KBM-7 (cell line): ENCODE results near the gene ILDR2.

Source experiments
- DNase-seq: peaks from one replicate; pipeline ENCODE4 v3.0.0-alpha.2; 2015
- in situ Hi-C: fragments of 300-500 bp; cut with MboI; formaldehyde crosslinking; loops from 2 replicates; pipeline ENCODE4 v1.14.3; 2020; ENCODE audit warnings: low sequenced_read_pairs, low pct_unique_long_range_greater_than_20kb, mixed read lengths

Gene ILDR2, protein sequence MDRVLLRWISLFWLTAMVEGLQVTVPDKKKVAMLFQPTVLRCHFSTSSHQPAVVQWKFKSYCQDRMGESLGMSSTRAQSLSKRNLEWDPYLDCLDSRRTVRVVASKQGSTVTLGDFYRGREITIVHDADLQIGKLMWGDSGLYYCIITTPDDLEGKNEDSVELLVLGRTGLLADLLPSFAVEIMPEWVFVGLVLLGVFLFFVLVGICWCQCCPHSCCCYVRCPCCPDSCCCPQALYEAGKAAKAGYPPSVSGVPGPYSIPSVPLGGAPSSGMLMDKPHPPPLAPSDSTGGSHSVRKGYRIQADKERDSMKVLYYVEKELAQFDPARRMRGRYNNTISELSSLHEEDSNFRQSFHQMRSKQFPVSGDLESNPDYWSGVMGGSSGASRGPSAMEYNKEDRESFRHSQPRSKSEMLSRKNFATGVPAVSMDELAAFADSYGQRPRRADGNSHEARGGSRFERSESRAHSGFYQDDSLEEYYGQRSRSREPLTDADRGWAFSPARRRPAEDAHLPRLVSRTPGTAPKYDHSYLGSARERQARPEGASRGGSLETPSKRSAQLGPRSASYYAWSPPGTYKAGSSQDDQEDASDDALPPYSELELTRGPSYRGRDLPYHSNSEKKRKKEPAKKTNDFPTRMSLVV

GRCh38 chr1:166975361-166976129, at the start of gene ILDR2:
ILDR2 (minus strand) TSS chr1:166975540; CDS start chr1:166975268, 272 bp downstream.
- DNase-seq: peak; percentile 65
- in situ Hi-C loops: no loop called here

DNA sequence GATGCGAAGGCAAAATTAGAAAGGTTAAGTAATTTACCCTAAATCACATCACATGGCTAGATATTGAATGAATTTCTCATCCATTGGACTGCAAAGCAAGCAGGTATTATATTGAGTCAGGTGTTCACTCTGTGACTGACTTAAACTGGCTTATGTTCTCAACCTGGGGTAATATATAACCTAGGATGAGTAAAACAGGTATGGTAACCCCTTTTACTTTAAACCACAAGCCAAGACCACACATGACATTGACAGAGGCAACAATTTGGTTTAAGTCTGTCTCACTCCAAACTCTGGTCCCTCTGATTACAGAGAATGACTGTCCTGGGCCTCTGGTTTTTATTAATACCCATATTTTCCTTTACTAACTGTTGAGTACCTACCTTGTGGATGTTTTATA, 47.0 kb upstream of the ILDR2 start:
- DNase-seq: no peak
- in situ Hi-C loops: no loop called here

GRCh38 chr1:167016100-167016750, 40.9 kb upstream of the ILDR2 start:
- in situ Hi-C loops: no loop called here

DNA sequence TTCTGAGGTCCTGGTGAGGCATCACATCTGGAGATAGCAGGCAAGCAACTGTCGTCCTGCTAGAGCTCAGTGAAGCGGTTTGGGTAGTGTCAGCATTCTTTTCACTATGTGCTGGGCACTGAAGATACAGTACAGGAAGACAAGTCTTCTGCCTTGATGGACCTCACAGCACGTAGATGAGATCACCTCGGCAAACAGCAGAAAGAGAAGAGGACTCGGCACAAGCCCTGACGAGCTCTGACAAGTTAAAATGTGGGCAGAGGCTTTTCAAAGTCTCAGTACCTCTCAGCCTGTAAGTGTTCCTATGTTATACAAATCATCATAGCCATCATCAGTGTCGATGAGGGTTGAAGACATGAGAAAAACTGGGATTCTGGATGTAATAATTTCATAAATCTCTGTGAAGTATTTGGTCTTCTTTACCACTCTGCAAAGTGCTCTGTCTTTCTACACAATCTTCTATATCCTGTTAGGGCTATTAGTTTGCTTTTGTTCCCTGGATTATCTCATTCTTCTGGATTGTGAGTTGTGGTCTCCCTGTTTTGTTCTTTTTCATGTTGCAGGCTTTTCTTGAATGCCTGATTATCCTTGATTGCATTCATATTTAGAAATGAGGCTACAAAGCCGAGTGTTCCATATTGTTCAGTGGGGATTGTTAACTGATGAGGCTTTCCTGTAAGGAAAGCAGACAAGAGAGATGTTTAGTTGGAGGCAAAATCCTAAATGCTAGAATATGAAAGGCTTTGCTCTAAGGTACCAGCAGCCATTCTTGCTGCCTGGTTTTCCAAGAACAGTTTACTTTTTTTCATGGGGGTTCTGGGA, 38.0 kb upstream of the ILDR2 start:
- no peak for DNase-seq
- in situ Hi-C loops: no loop called here

More at GRCh38 chr1:167016100-167016750, 40.9 kb upstream of the ILDR2 start:
- peak; percentile 58 for DNase-seq

- in situ Hi-C loops: no loop called here
Observed at GRCh38 chr1:167012570-167012969, 37.2 kb upstream of the ILDR2 start.

GRCh38 chr1:167011560-167012191, 36.3 kb upstream of the ILDR2 start:
- no peak for DNase-seq
- in situ Hi-C loops: no loop called here

More at GRCh38 chr1:167012570-167012969, 37.2 kb upstream of the ILDR2 start:
- no peak for DNase-seq

DNA sequence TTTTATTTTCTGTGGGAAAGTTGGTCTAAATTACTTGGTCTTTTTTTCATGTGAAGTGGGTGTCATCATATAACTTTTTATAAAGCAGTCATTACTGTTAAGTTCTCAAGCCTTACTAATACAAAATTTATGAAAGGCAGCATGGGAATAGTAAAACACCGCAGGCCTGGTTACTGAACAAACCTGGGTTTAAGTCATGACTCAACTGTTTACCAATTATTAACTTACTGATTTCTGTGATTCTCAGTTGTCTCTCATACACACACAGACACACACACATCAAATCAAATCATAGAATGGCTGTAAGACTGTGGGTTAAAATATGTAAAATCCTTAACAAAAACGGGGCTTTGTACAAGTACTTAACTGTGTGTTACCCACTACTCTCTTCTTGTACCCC, 28.4 kb upstream of the ILDR2 start:
- no peak for DNase-seq
- in situ Hi-C loops: no loop called here

GRCh38 chr1:167002354-167002753, 27.0 kb upstream of the ILDR2 start:
- no peak for DNase-seq
- in situ Hi-C loops: no loop called here

DNA sequence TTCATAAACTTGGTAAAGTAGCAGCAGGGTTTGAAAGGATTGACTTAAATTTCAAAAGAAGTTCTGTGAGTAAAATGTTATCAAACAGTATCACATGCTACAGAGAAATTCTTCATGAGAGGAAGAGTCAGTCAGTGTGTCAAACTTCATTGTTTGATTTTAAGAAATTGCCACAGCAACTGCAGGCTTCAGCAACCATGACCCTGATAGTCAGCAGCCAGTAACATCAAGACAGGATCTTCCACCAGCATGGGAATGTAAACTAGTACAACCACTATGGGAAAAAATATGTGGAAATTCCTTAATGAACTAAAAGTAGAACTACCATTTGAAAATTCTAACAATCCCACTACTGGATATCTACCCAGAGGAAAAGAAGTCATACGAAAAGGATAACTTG, 25.2 kb upstream of the ILDR2 start:
- DNase-seq: no peak
- in situ Hi-C loops: no loop called here

- no peak for DNase-seq
- in situ Hi-C loops: no loop called here
Observed at GRCh38 chr1:166999500-167000055, 24.2 kb upstream of the ILDR2 start.

GRCh38 chr1:166999075-166999474, 23.7 kb upstream of the ILDR2 start:
- in situ Hi-C loops: no loop called here
- DNase-seq: no peak

DNA sequence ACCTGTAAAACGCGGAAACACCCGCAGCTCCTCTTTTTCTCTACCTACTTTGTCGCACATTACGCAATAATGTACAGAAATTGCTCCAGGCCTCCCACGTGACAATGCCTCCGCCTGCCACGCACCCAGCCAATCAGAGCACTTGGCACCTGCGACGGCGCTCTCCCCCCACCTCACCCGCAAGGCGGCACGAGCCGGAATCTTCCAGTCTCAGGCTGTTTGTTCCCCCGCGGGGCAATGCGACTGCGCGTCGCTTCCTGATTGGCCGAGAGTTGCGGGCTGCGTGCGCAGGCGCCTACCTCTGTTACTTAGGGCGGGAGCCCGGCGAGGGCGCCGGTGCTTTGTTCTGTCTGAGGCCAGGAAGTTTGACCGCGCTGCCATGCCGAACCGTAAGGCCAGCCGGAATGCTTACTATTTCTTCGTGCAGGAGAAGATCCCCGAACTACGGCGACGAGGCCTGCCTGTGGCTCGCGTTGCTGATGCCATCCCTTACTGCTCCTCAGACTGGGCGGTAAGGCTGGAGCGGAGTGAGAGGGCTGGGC, 13.7 kb upstream of the ILDR2 start, which contains the start of gene MAEL:
TSS of gene MAEL (plus strand) at position 307 of the 542 bp plus-strand sequence. CDS start at position 380, 73 bp downstream.
- in situ Hi-C loops: no loop called here
- no peak for DNase-seq

DNA sequence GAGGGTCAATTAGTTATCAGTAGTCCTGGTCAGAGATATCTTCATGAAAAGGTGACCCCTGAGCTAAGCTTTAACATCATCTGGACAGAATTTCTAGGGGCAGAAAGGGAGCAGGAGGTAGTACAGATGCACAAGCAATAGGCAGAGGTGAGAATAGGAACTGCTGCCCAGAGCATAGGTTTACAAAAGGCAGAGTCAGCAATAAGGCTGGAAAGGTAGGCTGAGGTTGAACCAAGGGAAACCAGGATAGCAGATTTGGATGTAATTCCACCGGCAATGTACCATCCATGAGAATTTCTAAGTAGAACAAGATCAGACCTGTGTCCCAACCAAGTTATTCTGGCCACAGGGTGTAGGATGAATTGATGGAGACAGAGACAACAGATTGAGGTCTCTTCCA, 6.2 kb upstream of the ILDR2 start:
- in situ Hi-C loops: no loop called here
- no peak for DNase-seq

- in situ Hi-C loops: no loop called here
- DNase-seq: no peak
Observed at GRCh38 chr1:166980818-166981217, 5.5 kb upstream of the ILDR2 start.

DNA sequence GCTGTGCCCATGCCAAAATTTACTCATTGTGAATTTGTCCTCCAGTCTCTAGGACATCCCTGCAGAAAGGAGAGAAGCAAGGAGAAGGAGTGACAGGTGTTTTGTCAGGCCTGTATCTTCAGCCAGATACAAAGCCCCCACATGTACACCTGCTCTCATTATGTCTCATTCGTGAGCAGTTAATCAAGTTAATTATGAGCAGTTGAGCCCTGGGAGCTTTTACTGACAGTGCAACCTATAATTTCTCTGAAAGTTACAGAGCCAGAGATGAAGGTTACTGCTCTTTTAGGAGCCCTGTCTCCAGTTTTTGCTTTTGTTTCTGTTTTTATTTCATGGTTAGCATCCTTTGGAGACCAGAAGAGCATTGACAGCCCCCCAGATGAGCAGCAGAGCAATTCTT, 5.0 kb upstream of the ILDR2 start:
- in situ Hi-C loops: no loop called here
- DNase-seq: no peak

DNA sequence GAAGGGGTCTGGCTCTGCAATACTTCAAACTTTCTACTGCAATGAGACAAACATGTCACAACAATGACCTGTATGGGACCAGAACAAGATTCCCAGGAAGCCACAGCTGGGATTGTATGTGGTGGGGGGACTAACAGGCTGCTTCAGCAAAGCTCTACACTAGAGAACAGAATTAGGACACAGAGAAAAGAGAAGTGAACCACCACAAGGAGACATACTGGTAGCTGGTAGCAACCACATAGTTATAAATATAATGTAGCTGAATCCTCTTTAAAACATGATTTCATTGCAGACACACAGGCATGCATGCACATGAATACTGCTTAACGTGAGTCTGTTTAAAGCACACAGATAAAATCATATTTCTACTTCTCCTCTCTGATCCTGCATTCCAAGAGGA, 3.5 kb upstream of the ILDR2 start:
- in situ Hi-C loops: no loop called here

GRCh38 chr1:166977951-166978350, 2.6 kb upstream of the ILDR2 start:
- no peak for DNase-seq
- in situ Hi-C loops: no loop called here

More for the DNA sequence above, 3.5 kb upstream of the ILDR2 start:
- DNase-seq: peak; percentile 22
